Kasumi-1 (cell line): ENCODE measurements around the gene CHAF1A.

Experiments
- DNase-seq, 2 experiments: peaks; one replicate each; lab custom pipeline; 2025; lab: John Stamatoyannopoulos, UW

Gene CHAF1A

GRCh38 chr19:4409123-4409933 is 6.9 kb downstream of the CHAF1A start:
- no peak for DNase-seq

GRCh38 chr19:4413588-4413987 is 11.1 kb downstream of the CHAF1A start:
- DNase-seq = no peak

GRCh38 chr19:4414144-4414799 is 11.8 kb downstream of the CHAF1A start:
- DNase-seq = no peak

- DNase-seq = no peak
These were observed 12.4 kb downstream of the CHAF1A start for GRCh38 chr19:4414800-4415321.

GRCh38 chr19:4415352-4415751 is 12.9 kb downstream of the CHAF1A start:
- no peak for DNase-seq

GRCh38 chr19:4416268-4416667 is 13.8 kb downstream of the CHAF1A start:
- no peak for DNase-seq

- no peak for DNase-seq
These were observed 21.1 kb downstream of the CHAF1A start for GRCh38 chr19:4423416-4424126.

- DNase-seq = no peak
These were observed 23.1 kb downstream of the CHAF1A start for GRCh38 chr19:4425537-4425936.

- no peak for DNase-seq
These were observed 26.0 kb downstream of the CHAF1A start for GRCh38 chr19:4428326-4428975.

- DNase-seq = no peak
These were observed 26.8 kb downstream of the CHAF1A start for GRCh38 chr19:4429256-4429655.

- DNase-seq = no peak
These were observed 27.3 kb downstream of the CHAF1A start for GRCh38 chr19:4429771-4430171.

GRCh38 chr19:4430760-4431159 is 28.3 kb downstream of the CHAF1A start:
- DNase-seq = peak; percentile 59 to 75

- DNase-seq = no peak
These were observed 28.9 kb downstream of the CHAF1A start for GRCh38 chr19:4431296-4431695.

GRCh38 chr19:4431808-4432674 is 29.6 kb downstream of the CHAF1A start:
- DNase-seq = peak; percentile 86 to 87

GRCh38 chr19:4432918-4433506 is 30.6 kb downstream of the CHAF1A start:
- DNase-seq = no peak

GRCh38 chr19:4434391-4434790 is 32.0 kb downstream of the CHAF1A start:
- no peak for DNase-seq

- no peak for DNase-seq
These were observed 33.8 kb downstream of the CHAF1A start for GRCh38 chr19:4436231-4436630.

- DNase-seq = no peak
These were observed 34.7 kb downstream of the CHAF1A start for GRCh38 chr19:4437103-4437502.

GRCh38 chr19:4439243-4439642 is 36.8 kb downstream of the CHAF1A start:
- no peak for DNase-seq

GRCh38 chr19:4441994-4442818 is 39.8 kb downstream of the CHAF1A start:
- no peak for DNase-seq
